Breast epithelium (tissue), 4 donors: Measurements from ENCODE around the gene ZNF239. TPM values are rescaled to one million over a fixed set of nuclear protein-coding genes. Genes with fewer than 3 reads are reported as not detected.

Source experiments
- DNase-seq, 2 donors: peaks; one replicate each; pipeline ENCODE4 v3.0.0-alpha.2; 2019; ENCODE audit warnings: low spot score in 2 of 2
- H3K27ac ChIP-seq, 2 donors: fragments of 200-600 bp; sonication (generic) in 1 of 2; one replicate each; pipeline ENCODE4 v1.5.1; 2016 to 2019; ENCODE audit warnings: mild to moderate bottlenecking in 1 of 2
- H3K27me3 ChIP-seq, 2 donors: fragments of 200-600 bp; sonication (generic) in 1 of 2; one replicate each; pipeline versions ENCODE4 v1.5.1 to v1.6.0; 2017 to 2019; ENCODE audit warnings: control low read depth in 1 of 2, mild to moderate bottlenecking in 1 of 2
- H3K36me3 ChIP-seq: fragments of 200-600 bp; one replicate; pipeline ENCODE4 v1.5.1; 2019
- H3K4me1 ChIP-seq, 2 donors: fragments of 200-600 bp; sonication (generic); one replicate each; pipeline ENCODE4 v1.5.1; 2016 to 2019; ENCODE audit warnings: control low read depth in 1 of 2
- H3K4me3 ChIP-seq, 3 donors: fragments of 200-600 bp; sonication (generic); 1 replicate in 2 of 3; 2 replicates in 1 of 3; pipeline ENCODE4 v1.5.1; 2016 to 2019; ENCODE audit warnings: mild to moderate bottlenecking in 3 of 3, moderate library complexity in 2 of 3
- H3K9me3 ChIP-seq, 2 donors: fragments of 200-600 bp; sonication (generic) in 1 of 2; one replicate each; pipeline ENCODE4 v1.5.1; 2016 to 2019; ENCODE audit warnings: control low read depth in 1 of 2
- POLR2A ChIP-seq: fragments of 450-650 bp; IDR thresholded peaks from one replicate; pipeline ENCODE4 v1.6.1; 2016; ENCODE audit warnings: antibody characterized with exemption, mild to moderate bottlenecking, moderate library complexity
- POLR2AphosphoS5 ChIP-seq, 3 donors: sonication (generic); formaldehyde crosslinking; IDR thresholded peaks; one replicate each; pipeline ENCODE4 v1.6.1; 2017; ENCODE audit warnings: antibody characterized with exemption in 3 of 3
- intact Hi-C: fragments of 100-400 bp; cut with DNase I; formaldehyde crosslinking; loops from one replicate; pipeline ENCODE4 v1.15.1; 2023; ENCODE audit warnings: low total_unique reads
- total RNA-seq, 3 donors: library from RNA; depleted of rRNA; stranded (reverse); fragments of >200 nt; gene quantifications; one replicate each; pipeline ENCODE4 v1.1.0, GENCODE V29; 2016
- TF ChIP-seq, protein P1 (sequence below), 3 donors: fragments of 450-650 bp; IDR thresholded peaks; one replicate each; pipeline ENCODE4 v1.5.1; 2016 to 2017; ENCODE audit warnings: antibody characterized with exemption in 3 of 3, mild to moderate bottlenecking in 3 of 3, moderate library complexity in 3 of 3

The ZNF239 gene
- total RNA-seq, 3 donors from 2014 or later, result 2.7 to 9.1 (median 8.5) TPM

DNA sequence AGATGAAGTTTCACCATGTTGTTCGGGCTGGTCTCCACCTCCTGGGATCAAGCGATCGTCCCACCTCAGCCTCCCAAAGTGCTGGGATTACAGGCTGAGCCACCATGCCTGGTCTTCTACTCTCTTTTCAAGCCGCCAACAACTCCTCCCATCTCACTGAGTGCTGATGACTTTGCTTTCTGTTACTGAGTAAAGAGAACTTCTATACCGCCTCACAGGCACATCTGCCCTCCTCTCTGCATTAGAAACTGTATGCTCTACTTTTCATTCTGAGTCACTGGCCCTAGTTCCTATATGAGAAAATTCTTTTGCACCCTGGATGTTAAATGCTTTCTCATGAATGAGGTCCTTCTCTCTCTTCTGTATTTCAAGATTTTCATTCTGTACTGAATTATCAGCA lies 2.2 kb upstream of the ZNF239 start:
- DNase-seq, result no peak
- Histone ChIP-seq H3K27ac (no peak overlapping the region), H3K27me3 (no peaks in the 10 kb centered on the region), H3K4me1 (no peaks in the 10 kb centered on the region), H3K36me3 (no peaks in the 10 kb centered on the region), H3K4me3 (no peak overlapping the region), H3K9me3 (no peaks in the 10 kb centered on the region)
- intact Hi-C loops, result no loop called here
- no peak for TF ChIP-seq POLR2AphosphoS5 (IDR thresholded peaks at IDR 0.05)

DNA sequence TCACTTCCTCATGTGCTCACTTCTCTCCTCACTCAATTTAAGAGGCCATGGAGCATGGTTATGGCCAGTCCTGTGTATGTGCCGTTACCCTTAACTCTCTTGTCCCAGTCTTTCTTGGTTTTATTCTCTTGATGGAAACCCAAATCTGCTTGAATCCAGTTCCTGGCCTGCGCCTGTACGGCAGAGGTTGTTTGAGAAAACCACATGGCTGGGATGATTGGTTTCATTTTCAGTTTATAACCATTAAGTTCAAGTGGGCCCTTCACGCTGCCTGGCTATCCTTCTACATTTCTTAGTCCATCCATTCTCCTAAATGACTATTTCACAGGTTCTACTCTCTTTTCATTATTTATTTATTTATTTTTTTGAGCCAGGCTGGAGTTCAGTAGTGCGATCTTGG lies 1.6 kb upstream of the ZNF239 start:
- Histone ChIP-seq H3K4me3 (no peak overlapping the region), H3K36me3 (no peaks in the 10 kb centered on the region), H3K27me3 (no peaks in the 10 kb centered on the region), H3K27ac (no peak overlapping the region), H3K9me3 (no peaks in the 10 kb centered on the region), H3K4me1 (no peaks in the 10 kb centered on the region)
- TF ChIP-seq POLR2AphosphoS5 (IDR thresholded peaks at IDR 0.05) (no peak), POLR2A (no peak)
- TF ChIP-seq, protein P1, sequence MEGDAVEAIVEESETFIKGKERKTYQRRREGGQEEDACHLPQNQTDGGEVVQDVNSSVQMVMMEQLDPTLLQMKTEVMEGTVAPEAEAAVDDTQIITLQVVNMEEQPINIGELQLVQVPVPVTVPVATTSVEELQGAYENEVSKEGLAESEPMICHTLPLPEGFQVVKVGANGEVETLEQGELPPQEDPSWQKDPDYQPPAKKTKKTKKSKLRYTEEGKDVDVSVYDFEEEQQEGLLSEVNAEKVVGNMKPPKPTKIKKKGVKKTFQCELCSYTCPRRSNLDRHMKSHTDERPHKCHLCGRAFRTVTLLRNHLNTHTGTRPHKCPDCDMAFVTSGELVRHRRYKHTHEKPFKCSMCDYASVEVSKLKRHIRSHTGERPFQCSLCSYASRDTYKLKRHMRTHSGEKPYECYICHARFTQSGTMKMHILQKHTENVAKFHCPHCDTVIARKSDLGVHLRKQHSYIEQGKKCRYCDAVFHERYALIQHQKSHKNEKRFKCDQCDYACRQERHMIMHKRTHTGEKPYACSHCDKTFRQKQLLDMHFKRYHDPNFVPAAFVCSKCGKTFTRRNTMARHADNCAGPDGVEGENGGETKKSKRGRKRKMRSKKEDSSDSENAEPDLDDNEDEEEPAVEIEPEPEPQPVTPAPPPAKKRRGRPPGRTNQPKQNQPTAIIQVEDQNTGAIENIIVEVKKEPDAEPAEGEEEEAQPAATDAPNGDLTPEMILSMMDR (IDR thresholded peaks at IDR 0.05), result no peak
- intact Hi-C loops, result no loop called here
- DNase-seq, result no peak

DNA sequence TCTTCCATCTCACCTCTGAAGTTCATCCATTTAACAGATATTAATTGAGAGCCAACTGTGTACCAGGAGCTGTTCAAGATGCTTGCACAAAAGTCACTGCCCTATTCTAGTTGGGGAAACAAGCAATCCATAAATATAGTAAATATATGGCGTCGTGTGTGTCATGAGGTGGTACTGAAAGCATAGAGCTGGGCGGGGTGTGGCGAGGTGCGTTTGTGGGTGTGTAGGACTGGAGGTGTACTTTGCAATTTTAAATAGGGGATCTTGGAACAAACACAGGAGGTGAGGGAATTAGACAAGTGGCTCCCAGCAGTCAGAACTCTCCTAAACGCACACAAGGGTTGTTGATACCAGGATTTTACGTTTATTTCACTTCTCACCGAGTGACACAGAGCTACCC lies 490 bp upstream of the ZNF239 start:
- TF ChIP-seq, protein P1 (IDR thresholded peaks at IDR 0.05), result no peak
- no peak for TF ChIP-seq POLR2AphosphoS5 (IDR thresholded peaks at IDR 0.05)
- no peak for TF ChIP-seq POLR2A
- Histone ChIP-seq H3K9me3 (no peaks in the 10 kb centered on the region), H3K36me3 (no peaks in the 10 kb centered on the region), H3K27me3 (no peaks in the 10 kb centered on the region), H3K4me3 (peak overlapping the region; percentile 56 to 83 (median 77)), H3K4me1 (no peaks in the 10 kb centered on the region), H3K27ac (peak overlapping the region in 1 of 2 donors; percentile 75)
- intact Hi-C loops, result no loop called here
- no peak for DNase-seq

DNA sequence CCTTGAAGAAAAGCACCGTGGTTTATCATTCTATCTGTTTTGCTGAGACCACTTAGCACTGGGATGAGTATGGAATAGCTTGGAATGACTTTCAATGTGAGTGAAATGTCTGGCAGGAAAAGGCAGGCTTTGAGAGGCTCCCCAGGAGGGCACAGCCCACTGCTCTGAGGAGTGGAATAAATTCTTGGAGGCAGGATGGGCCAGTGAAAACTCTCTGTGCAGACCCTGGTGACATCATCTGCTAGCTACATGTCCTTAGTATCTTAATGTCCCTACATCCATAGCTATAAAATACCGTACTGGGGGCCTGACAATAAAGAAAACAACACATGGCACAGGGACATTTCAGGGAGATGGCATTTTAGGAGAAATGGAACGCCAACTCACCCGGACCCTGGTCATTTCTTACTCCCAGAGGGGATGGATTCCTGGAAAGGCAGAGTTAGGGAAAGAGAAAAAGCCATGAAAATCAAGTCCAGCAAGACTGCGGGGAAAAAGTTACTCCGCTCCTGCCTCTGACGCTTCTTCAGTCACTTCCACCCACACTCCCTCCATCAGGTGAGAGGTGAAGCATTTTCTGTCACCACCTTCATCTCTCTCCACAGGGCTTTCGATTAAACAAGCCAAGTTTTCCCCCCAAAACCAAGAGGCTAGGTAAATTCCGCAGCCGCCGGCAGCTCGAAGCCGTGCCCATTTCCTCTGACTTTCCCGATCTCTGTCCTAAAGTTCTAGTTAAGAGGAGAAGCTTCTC lies 991 bp downstream of the ZNF239 start:
- no peak for DNase-seq
- no peaks in the 10 kb centered on the region for H3K36me3 ChIP-seq
- H3K27ac ChIP-seq, result peak overlapping the region; percentile 48 to 75
- H3K27me3 ChIP-seq, result no peaks in the 10 kb centered on the region
- intact Hi-C loops, result no loop called here
- no peaks in the 10 kb centered on the region for H3K9me3 ChIP-seq
- no peak for TF ChIP-seq POLR2AphosphoS5 (IDR thresholded peaks at IDR 0.05)
- TF ChIP-seq, protein P1 (IDR thresholded peaks at IDR 0.05), result no peak
- no peak for TF ChIP-seq POLR2A
- peak overlapping the region; percentile 56 to 83 (median 77) for H3K4me3 ChIP-seq
- no peaks in the 10 kb centered on the region for H3K4me1 ChIP-seq

DNA sequence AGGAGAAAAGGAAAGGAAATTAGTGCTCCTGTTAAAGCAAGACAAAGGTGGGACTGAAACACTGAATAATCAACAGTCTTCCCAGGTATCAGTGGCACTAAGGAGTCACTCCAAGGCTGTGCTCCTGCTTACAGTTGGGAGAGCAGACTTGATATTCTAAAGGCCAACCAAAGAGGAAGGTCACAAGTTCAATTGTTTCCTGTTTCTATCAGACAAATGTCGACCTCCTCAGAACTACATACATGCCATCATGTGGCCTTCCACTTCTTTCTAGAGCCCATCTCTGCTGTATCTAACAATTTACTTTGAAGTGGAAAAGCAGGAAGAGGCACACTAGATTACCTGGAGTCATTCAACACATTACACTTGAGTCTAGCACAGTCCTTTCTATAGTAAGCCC lies 3.4 kb downstream of the ZNF239 start:
- Histone ChIP-seq H3K9me3 (no peaks in the 10 kb centered on the region), H3K4me3 (no peak overlapping the region), H3K27ac (no peak overlapping the region), H3K27me3 (no peaks in the 10 kb centered on the region), H3K36me3 (no peaks in the 10 kb centered on the region), H3K4me1 (no peaks in the 10 kb centered on the region)
- TF ChIP-seq, protein P1 (IDR thresholded peaks at IDR 0.05), result no peak
- TF ChIP-seq POLR2A (no peak), POLR2AphosphoS5 (IDR thresholded peaks at IDR 0.05) (no peak)
- DNase-seq, result no peak
- intact Hi-C loops, result no loop called here
